Measurements from ENCODE around the gene FIGNL2. TPM values are rescaled to one million over a fixed set of nuclear protein-coding genes. Genes with fewer than 3 reads are reported as not detected.

FIGNL2 gene
- total RNA-seq, 1 donor from 2014 or later, result 0.30 TPM

DNA sequence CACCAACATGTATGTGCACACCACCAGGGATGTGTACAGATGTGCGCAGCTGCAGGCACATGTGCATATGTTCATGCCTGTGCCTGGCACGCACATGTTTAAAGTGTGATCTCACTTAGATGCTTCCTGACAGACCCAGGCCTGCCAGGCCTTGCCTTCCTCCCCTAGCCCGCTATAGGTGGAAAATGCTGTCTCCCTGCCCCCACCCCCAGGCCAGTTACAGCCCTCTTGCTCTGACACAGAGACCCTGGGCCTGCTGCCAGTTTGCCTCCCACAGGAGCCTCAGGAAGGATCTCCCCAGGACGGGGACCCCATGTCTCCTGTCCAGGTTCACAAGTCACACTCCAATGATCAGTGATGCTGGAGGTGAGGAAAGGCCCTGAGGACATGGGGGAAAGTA is 21.6 kb downstream of the FIGNL2 start:
- no peak overlapping the region for H3K27ac Mint-ChIP-seq (ENCODE audit: unreplicated experiment)
- H3K9me3 Mint-ChIP-seq (ENCODE audit: low read depth), result no peaks in the 10 kb centered on the region
- no peaks in the 10 kb centered on the region for H3K36me3 Mint-ChIP-seq (ENCODE audit: low read depth)
- peaks cover 15% of the 10 kb centered on the region for H3K27me3 Mint-ChIP-seq (ENCODE audit: low read depth)
- no peak overlapping the region for H3K4me3 Mint-ChIP-seq (ENCODE audit: unreplicated experiment)
- H3K4me1 Mint-ChIP-seq (ENCODE audit: low read depth), result peaks cover 5% of the 10 kb centered on the region
- no peak for DNase-seq (ENCODE audit: low spot score)
- TF ChIP-seq, protein P1, sequence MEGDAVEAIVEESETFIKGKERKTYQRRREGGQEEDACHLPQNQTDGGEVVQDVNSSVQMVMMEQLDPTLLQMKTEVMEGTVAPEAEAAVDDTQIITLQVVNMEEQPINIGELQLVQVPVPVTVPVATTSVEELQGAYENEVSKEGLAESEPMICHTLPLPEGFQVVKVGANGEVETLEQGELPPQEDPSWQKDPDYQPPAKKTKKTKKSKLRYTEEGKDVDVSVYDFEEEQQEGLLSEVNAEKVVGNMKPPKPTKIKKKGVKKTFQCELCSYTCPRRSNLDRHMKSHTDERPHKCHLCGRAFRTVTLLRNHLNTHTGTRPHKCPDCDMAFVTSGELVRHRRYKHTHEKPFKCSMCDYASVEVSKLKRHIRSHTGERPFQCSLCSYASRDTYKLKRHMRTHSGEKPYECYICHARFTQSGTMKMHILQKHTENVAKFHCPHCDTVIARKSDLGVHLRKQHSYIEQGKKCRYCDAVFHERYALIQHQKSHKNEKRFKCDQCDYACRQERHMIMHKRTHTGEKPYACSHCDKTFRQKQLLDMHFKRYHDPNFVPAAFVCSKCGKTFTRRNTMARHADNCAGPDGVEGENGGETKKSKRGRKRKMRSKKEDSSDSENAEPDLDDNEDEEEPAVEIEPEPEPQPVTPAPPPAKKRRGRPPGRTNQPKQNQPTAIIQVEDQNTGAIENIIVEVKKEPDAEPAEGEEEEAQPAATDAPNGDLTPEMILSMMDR (IDR thresholded peaks at IDR 0.05), result no peak

DNA sequence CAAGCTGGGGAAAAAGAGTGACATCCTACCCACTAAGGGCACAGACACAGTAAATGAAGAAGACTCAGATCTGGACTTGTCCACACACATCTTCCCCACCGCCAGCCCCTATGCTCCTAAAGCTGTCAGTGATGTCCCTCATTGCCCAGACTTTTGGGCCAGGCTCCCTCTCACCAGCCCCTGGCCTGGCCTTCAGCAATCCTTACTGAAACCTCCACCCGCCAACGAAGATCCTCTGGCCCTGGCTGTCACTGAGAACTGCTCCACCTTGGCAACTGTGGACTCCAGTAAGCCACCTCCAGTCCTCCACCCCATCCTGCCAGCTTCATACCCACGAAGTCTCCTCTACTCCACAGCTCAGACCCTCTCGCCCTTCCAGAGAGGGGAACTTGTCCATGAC is 23.3 kb downstream of the FIGNL2 start:
- TF ChIP-seq, protein P1 (IDR thresholded peaks at IDR 0.05), result no peak
- Mint-ChIP-seq H3K4me3 (ENCODE audit: unreplicated experiment) (no peak overlapping the region), H3K4me1 (ENCODE audit: low read depth) (peaks cover 5% of the 10 kb centered on the region), H3K27ac (ENCODE audit: unreplicated experiment) (no peak overlapping the region), H3K27me3 (ENCODE audit: low read depth) (peaks cover 8% of the 10 kb centered on the region), H3K36me3 (ENCODE audit: low read depth) (no peaks in the 10 kb centered on the region), H3K9me3 (ENCODE audit: low read depth) (no peaks in the 10 kb centered on the region)
- no peak for DNase-seq (ENCODE audit: low spot score)

- H3K4me3 Mint-ChIP-seq (ENCODE audit: unreplicated experiment), result no peak overlapping the region
- no peak for DNase-seq (ENCODE audit: low spot score)
- peaks cover 7% of the 10 kb centered on the region for H3K27me3 Mint-ChIP-seq (ENCODE audit: low read depth)
- H3K9me3 Mint-ChIP-seq (ENCODE audit: low read depth), result no peaks in the 10 kb centered on the region
- H3K27ac Mint-ChIP-seq (ENCODE audit: unreplicated experiment), result no peak overlapping the region
- H3K4me1 Mint-ChIP-seq (ENCODE audit: low read depth), result peaks cover 15% of the 10 kb centered on the region
- TF ChIP-seq, protein P1 (IDR thresholded peaks at IDR 0.05), result peak; percentile 84
- no peaks in the 10 kb centered on the region for H3K36me3 Mint-ChIP-seq (ENCODE audit: low read depth)
Observed at GRCh38 chr12:51823875-51824565, 24.5 kb downstream of the FIGNL2 start.

GRCh38 chr12:51822956-51823355 is 25.6 kb downstream of the FIGNL2 start:
- H3K27me3 Mint-ChIP-seq (ENCODE audit: low read depth), result no peaks in the 10 kb centered on the region
- DNase-seq (ENCODE audit: low spot score), result no peak
- TF ChIP-seq, protein P1 (IDR thresholded peaks at IDR 0.05), result no peak
- no peaks in the 10 kb centered on the region for H3K9me3 Mint-ChIP-seq (ENCODE audit: low read depth)
- H3K36me3 Mint-ChIP-seq (ENCODE audit: low read depth), result no peaks in the 10 kb centered on the region
- H3K4me1 Mint-ChIP-seq (ENCODE audit: low read depth), result peaks cover 22% of the 10 kb centered on the region
- no peak overlapping the region for H3K27ac Mint-ChIP-seq (ENCODE audit: unreplicated experiment)
- no peak overlapping the region for H3K4me3 Mint-ChIP-seq (ENCODE audit: unreplicated experiment)

- H3K9me3 Mint-ChIP-seq (ENCODE audit: low read depth), result no peaks in the 10 kb centered on the region
- DNase-seq (ENCODE audit: low spot score), result no peak
- no peaks in the 10 kb centered on the region for H3K36me3 Mint-ChIP-seq (ENCODE audit: low read depth)
- H3K27me3 Mint-ChIP-seq (ENCODE audit: low read depth), result no peaks in the 10 kb centered on the region
- peak overlapping the region; percentile 49 for H3K4me3 Mint-ChIP-seq (ENCODE audit: unreplicated experiment)
- TF ChIP-seq, protein P1 (IDR thresholded peaks at IDR 0.05), result no peak
- no peak overlapping the region for H3K27ac Mint-ChIP-seq (ENCODE audit: unreplicated experiment)
- peaks cover 23% of the 10 kb centered on the region for H3K4me1 Mint-ChIP-seq (ENCODE audit: low read depth)
Observed at GRCh38 chr12:51822261-51822616, 26.3 kb downstream of the FIGNL2 start.
